OCI-LY7 (cell line): Measurements from ENCODE around the gene NEB.

Experiments used
- EZH2phosphoT487 ChIP-seq: fragments of 200-600 bp; sonication (generic); IDR thresholded peaks from 2 replicates; pipeline ENCODE4 v1.6.1; 2018; ENCODE audit warnings: low read depth, borderline replicate concordance, mild to moderate bottlenecking, mixed run types, antibody characterized with exemption, low read length, moderate library complexity, mixed read lengths
- TF ChIP-seq, protein P1 (sequence below): fragments of 200-600 bp; sonication (generic); conservative IDR thresholded peaks from 2 replicates; pipeline ENCODE4 v1.5.1; 2014; ENCODE audit warnings: mild to moderate bottlenecking, antibody characterized with exemption, low read length, moderate library complexity, mixed read lengths

DNA sequence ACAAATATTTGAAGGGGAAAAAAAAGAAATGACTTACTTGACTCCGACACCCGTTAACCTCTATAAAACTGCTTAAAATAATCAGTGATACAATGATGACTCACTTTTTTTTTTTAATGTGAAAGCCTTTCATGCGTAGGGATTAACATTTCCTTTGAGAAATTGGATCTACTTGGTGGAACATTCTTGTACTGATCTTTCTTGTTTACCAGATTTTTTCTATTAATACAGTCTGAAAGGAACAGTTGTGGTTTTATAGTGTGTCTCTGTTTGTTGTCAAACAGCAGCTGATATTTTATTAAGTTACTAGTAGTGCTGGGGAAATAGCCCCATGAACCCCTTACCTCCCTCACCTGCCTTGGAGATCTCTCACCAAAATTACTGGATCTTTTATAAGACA lies 40.2 kb upstream of the NEB start:
- TF ChIP-seq, protein P1, sequence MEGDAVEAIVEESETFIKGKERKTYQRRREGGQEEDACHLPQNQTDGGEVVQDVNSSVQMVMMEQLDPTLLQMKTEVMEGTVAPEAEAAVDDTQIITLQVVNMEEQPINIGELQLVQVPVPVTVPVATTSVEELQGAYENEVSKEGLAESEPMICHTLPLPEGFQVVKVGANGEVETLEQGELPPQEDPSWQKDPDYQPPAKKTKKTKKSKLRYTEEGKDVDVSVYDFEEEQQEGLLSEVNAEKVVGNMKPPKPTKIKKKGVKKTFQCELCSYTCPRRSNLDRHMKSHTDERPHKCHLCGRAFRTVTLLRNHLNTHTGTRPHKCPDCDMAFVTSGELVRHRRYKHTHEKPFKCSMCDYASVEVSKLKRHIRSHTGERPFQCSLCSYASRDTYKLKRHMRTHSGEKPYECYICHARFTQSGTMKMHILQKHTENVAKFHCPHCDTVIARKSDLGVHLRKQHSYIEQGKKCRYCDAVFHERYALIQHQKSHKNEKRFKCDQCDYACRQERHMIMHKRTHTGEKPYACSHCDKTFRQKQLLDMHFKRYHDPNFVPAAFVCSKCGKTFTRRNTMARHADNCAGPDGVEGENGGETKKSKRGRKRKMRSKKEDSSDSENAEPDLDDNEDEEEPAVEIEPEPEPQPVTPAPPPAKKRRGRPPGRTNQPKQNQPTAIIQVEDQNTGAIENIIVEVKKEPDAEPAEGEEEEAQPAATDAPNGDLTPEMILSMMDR, result no peak
- TF ChIP-seq EZH2phosphoT487, result no peak
